ENCODE measurements around the gene NDP. TPM values are rescaled to one million over a fixed set of nuclear protein-coding genes. Genes with fewer than 3 reads are reported as not detected.

Gene NDP
- polyA plus RNA-seq, 1 experiment, result 0.21 TPM

GRCh38 chrX:43974100-43974475 lies 898 bp upstream of the NDP start:
- Histone ChIP-seq H3K4me3 (ENCODE audit: low read depth, low read length) (no peak overlapping the region), H3K9me3 (ENCODE audit: control insufficient read depth, insufficient read depth, low read length) (no peaks in the 10 kb centered on the region), H3K27me3 (ENCODE audit: control insufficient read depth, insufficient read depth, low read length) (no peaks in the 10 kb centered on the region), H3K27ac (ENCODE audit: low read depth, low read length) (no peak overlapping the region)
- ChIA-PET POLR2A (no interaction called here), CTCF (no interaction called here)
- no peak for DNase-seq (ENCODE audit: low read depth, low spot score)
- no peak for TF ChIP-seq CTCF (IDR thresholded peaks at IDR 0.05; ENCODE audit: low read depth, low read length)

- CTCF ChIA-PET, result interaction anchor here (1.9 kb wide), 1 partner anchor 14 kb away, joined by 8 read pairs; no protein-coding TSS in a partner anchor
These were observed 926 bp downstream of the NDP start for GRCh38 chrX:43971966-43972961.

GRCh38 chrX:43970528-43970927 lies 2.7 kb downstream of the NDP start:
- H3K4me3 ChIP-seq (ENCODE audit: low read depth, low read length), result no peak overlapping the region
- no peak overlapping the region for H3K27ac ChIP-seq (ENCODE audit: low read depth, low read length)
- ChIA-PET CTCF (interaction anchor here (1.7 kb wide), 1 partner anchor 12 kb away, joined by 8 read pairs; no protein-coding TSS in a partner anchor), POLR2A (no interaction called here)
- H3K27me3 ChIP-seq (ENCODE audit: control insufficient read depth, insufficient read depth, low read length), result no peaks in the 10 kb centered on the region
- no peaks in the 10 kb centered on the region for H3K9me3 ChIP-seq (ENCODE audit: control insufficient read depth, insufficient read depth, low read length)
- no peak for DNase-seq (ENCODE audit: low read depth, low spot score)
- no peak for TF ChIP-seq CTCF (IDR thresholded peaks at IDR 0.05; ENCODE audit: low read depth, low read length)

More at GRCh38 chrX:43971966-43972961, 926 bp downstream of the NDP start:
- Histone ChIP-seq H3K4me3 (ENCODE audit: low read depth, low read length) (peak overlapping the region; percentile 56), H3K9me3 (ENCODE audit: control insufficient read depth, insufficient read depth, low read length) (no peaks in the 10 kb centered on the region), H3K27ac (ENCODE audit: low read depth, low read length) (no peak overlapping the region), H3K27me3 (ENCODE audit: control insufficient read depth, insufficient read depth, low read length) (no peaks in the 10 kb centered on the region)
- POLR2A ChIA-PET, result no interaction called here
- no peak for TF ChIP-seq CTCF (IDR thresholded peaks at IDR 0.05; ENCODE audit: low read depth, low read length)
- no peak for DNase-seq (ENCODE audit: low read depth, low spot score)

- H3K27ac ChIP-seq (ENCODE audit: low read depth, low read length), result no peak overlapping the region
- no peak for TF ChIP-seq CTCF (IDR thresholded peaks at IDR 0.05; ENCODE audit: low read depth, low read length)
- POLR2A ChIA-PET, result no interaction called here
- CTCF ChIA-PET, result interaction anchor here (1.7 kb wide), 1 partner anchor 11 kb away, joined by 8 read pairs; no protein-coding TSS in a partner anchor
- no peaks in the 10 kb centered on the region for H3K9me3 ChIP-seq (ENCODE audit: control insufficient read depth, insufficient read depth, low read length)
- no peak overlapping the region for H3K4me3 ChIP-seq (ENCODE audit: low read depth, low read length)
- no peaks in the 10 kb centered on the region for H3K27me3 ChIP-seq (ENCODE audit: control insufficient read depth, insufficient read depth, low read length)
- DNase-seq (ENCODE audit: low read depth, low spot score), result no peak
These were observed 3.4 kb downstream of the NDP start for GRCh38 chrX:43969504-43970501.

Measured in AG04450 (cell line).